Right lobe of liver (tissue), 4 donors: ENCODE data around the gene SH2D3C.

Experiments used
- POLR2A ChIP-seq: fragments of 450-650 bp; IDR thresholded peaks from one replicate; pipeline ENCODE4 v1.6.1; 2017; ENCODE audit warnings: antibody characterized with exemption, mild to moderate bottlenecking
- TF ChIP-seq, protein P1 (sequence below), 4 donors: fragments of 200-600 bp in 3 of 4; fragments of 450-650 bp in 1 of 4; IDR thresholded peaks; one replicate each; pipeline versions ENCODE4 v1.5.1 to v1.8.0; 2016 to 2022; ENCODE audit warnings: antibody characterized with exemption in 4 of 4, mild to moderate bottlenecking in 2 of 4
- donor health status: DM: no; HTN: no; CAD: no.
- donor health status: DM: no; HTN: no; CAD: no.
- donor health status: DM: no; HTN: yes; CAD: no.

DNA sequence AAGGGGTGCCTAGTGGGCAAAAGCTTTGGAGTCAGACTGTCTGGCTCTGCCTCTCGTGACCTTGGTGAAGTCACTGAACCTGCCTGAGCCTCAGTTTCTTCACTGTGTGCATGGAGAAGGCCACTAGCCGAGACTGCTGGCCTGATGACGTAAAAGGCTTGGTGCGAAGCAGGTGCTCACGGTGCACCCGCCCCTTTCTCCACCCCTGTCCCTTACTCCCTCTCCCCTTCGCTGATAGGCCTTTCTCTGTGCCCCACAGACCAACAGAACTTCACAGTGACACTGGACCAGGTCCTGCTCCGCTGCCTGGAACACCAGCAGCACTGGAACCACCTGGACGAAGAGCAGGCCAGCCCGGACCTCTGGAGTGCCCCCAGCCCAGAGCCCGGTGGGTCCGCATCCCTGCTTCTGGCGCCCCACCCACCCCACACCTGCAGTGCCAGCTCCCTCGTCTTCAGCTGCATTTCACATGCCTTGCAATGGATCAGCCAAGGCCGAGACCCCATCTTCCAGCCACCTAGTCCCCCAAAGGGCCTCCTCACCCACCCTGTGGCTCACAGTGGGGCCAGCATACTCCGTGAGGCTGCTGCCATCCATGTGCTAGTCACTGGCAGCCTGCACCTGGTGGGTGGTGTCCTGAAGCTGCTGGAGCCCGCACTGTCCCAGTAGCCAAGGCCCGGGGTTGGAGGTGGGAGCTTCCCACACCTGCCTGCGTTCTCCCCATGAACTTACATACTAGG lies 34.6 kb upstream of the SH2D3C start:
- TF ChIP-seq, protein P1, sequence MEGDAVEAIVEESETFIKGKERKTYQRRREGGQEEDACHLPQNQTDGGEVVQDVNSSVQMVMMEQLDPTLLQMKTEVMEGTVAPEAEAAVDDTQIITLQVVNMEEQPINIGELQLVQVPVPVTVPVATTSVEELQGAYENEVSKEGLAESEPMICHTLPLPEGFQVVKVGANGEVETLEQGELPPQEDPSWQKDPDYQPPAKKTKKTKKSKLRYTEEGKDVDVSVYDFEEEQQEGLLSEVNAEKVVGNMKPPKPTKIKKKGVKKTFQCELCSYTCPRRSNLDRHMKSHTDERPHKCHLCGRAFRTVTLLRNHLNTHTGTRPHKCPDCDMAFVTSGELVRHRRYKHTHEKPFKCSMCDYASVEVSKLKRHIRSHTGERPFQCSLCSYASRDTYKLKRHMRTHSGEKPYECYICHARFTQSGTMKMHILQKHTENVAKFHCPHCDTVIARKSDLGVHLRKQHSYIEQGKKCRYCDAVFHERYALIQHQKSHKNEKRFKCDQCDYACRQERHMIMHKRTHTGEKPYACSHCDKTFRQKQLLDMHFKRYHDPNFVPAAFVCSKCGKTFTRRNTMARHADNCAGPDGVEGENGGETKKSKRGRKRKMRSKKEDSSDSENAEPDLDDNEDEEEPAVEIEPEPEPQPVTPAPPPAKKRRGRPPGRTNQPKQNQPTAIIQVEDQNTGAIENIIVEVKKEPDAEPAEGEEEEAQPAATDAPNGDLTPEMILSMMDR (IDR thresholded peaks at IDR 0.05) = no peak
- no peak for TF ChIP-seq POLR2A
